ENCODE results near the gene TMEM150C. TPM values are rescaled to one million over a fixed set of nuclear protein-coding genes. Genes with fewer than 3 reads are reported as not detected.

TMEM150C gene
- total RNA-seq, 4 donors from 2014 or later = 3.4 to 15.5 (median 7.3) TPM

GRCh38 chr4:82489987-82490386 is 71.8 kb downstream of the TMEM150C start:
- intact Hi-C loops (cut with DNase I; ENCODE audit: low total_unique reads) = no loop called here
- no peak overlapping the region for H3K4me3 ChIP-seq (ENCODE audit: low read depth, poor library complexity, severe bottlenecking)
- no peak for DNase-seq (ENCODE audit: low spot score in 2 of 2)
- TF ChIP-seq CTCF (IDR thresholded peaks at IDR 0.05) (no peak), POLR2A (IDR thresholded peaks at IDR 0.05) (no peak)
- WGBS, 2 donors = 79 to 84% methylated on average over 8 of the region's 8 CpGs

GRCh38 chr4:82489076-82489475 is 72.7 kb downstream of the TMEM150C start:
- intact Hi-C loops (cut with DNase I; ENCODE audit: low total_unique reads) = no loop called here
- H3K4me3 ChIP-seq (ENCODE audit: low read depth, poor library complexity, severe bottlenecking) = no peak overlapping the region
- no peak for TF ChIP-seq POLR2A (IDR thresholded peaks at IDR 0.05)
- TF ChIP-seq CTCF (IDR thresholded peaks at IDR 0.05) = no peak
- 80 to 94% methylated on average over 1 of the region's 1 CpG for WGBS, 2 donors
- DNase-seq (ENCODE audit: low spot score in 2 of 2) = no peak

- intact Hi-C loops (cut with DNase I; ENCODE audit: low total_unique reads) = no loop called here
- H3K4me3 ChIP-seq (ENCODE audit: low read depth, poor library complexity, severe bottlenecking) = no peak overlapping the region
- no peak for DNase-seq (ENCODE audit: low spot score in 2 of 2)
- 64 to 76% methylated on average over 14 of the region's 14 CpGs for WGBS, 2 donors
- no peak for TF ChIP-seq POLR2A (IDR thresholded peaks at IDR 0.05)
These were observed 76.6 kb downstream of the TMEM150C start for GRCh38 chr4:82484996-82485783.

DNA sequence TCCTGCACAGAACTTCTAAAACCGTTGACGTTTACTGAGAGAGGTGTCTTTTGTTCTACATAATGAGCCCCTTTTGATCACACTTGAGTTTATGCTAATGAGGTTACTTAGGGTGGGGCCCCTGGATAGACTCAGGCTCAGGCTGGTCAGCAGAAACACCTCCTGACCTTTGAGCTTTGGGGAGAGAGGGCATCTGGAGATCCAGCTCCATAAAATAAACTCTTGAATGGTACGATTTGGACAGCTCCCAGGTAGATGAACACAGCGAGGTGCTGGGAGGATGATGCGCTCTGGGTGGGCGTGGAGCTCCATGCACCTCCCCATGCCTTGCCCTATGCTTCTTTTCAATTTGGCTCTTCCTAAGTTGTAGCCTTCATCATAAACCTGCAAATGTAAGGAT is 79.4 kb downstream of the TMEM150C start:
- intact Hi-C loops (cut with DNase I; ENCODE audit: low total_unique reads) = no loop called here
- no peak overlapping the region for H3K4me3 ChIP-seq (ENCODE audit: low read depth, poor library complexity, severe bottlenecking)
- WGBS, 2 donors = 89 to 91% methylated on average over 6 of the region's 6 CpGs
- TF ChIP-seq POLR2A (IDR thresholded peaks at IDR 0.05) (no peak), CTCF (IDR thresholded peaks at IDR 0.05) (no peak)
- no peak for DNase-seq (ENCODE audit: low spot score in 2 of 2)

DNA sequence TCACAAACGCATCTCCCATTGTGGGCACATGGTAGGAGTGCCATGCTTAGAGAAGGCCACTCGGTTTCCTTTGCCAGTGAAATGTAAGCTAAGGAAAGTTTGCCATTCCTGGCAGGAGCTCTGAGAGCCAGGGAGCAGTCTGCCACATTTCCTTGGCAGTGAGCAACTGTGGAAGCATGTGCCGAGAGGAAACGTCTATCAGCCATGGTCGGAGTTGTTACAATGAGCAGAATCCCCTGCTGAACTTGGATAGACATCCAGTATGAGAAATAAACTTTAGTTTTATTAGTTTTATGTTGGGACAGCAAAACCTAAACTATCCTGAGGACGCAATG is 80.3 kb downstream of the TMEM150C start:
- DNase-seq (ENCODE audit: low spot score in 2 of 2) = no peak
- no peak for TF ChIP-seq CTCF (IDR thresholded peaks at IDR 0.05)
- no peak for TF ChIP-seq POLR2A (IDR thresholded peaks at IDR 0.05)
- intact Hi-C loops (cut with DNase I; ENCODE audit: low total_unique reads) = no loop called here
- no peak overlapping the region for H3K4me3 ChIP-seq (ENCODE audit: low read depth, poor library complexity, severe bottlenecking)
- 82 to 83% methylated on average over 6 of the region's 6 CpGs for WGBS, 2 donors

- 96% methylated on average over 10 of the region's 10 CpGs for WGBS, 2 donors
- TF ChIP-seq POLR2A (IDR thresholded peaks at IDR 0.05) (no peak), CTCF (IDR thresholded peaks at IDR 0.05) (no peak)
- intact Hi-C loops (cut with DNase I; ENCODE audit: low total_unique reads) = no loop called here
- DNase-seq (ENCODE audit: low spot score in 2 of 2) = no peak
- H3K4me3 ChIP-seq (ENCODE audit: low read depth, poor library complexity, severe bottlenecking) = no peak overlapping the region
These were observed 80.8 kb downstream of the TMEM150C start for GRCh38 chr4:82480771-82481505.
